SK-N-SH treated with all-trans-retinoic acid at 6 μM for 48 hours (cell line): ENCODE data around the gene EMC9.

Experiments
- ATAC-seq: fragments of 200-7000 bp; cut with Tn5 transposase; 3 replicates; pipeline ENCODE4 v1.9.1; 2020; ENCODE audit warnings: mild to moderate bottlenecking, moderate library complexity
- ARNTL ChIP-seq: fragments of 450-650 bp; formaldehyde crosslinking; IDR thresholded peaks from 2 replicates; pipeline ENCODE4 v1.5.0; 2020; ENCODE audit warnings: low read depth, mild to moderate bottlenecking, moderate library complexity, borderline replicate concordance
- BACH2 ChIP-seq: fragments of 250-450 bp; sonication (Bioruptor Pico); IDR thresholded peaks from 2 replicates; pipeline ENCODE4 v1.9.0; 2021; ENCODE audit warnings: mild to moderate bottlenecking, borderline replicate concordance
- CREB5 ChIP-seq: fragments of 250-450 bp; sonication (Bioruptor Pico); IDR thresholded peaks from 2 replicates; pipeline ENCODE4 v1.5.1; 2020; ENCODE audit warnings: low read depth, mild to moderate bottlenecking, moderate library complexity
- CSDC2 ChIP-seq: fragments of 250-450 bp; sonication (Bioruptor Pico); IDR thresholded peaks from 2 replicates; pipeline ENCODE4 v1.5.0; 2020; ENCODE audit warnings: mild to moderate bottlenecking, moderate library complexity
- CSRNP3 ChIP-seq: fragments of 250-450 bp; sonication (Bioruptor Pico); IDR thresholded peaks from 2 replicates; pipeline ENCODE4 v1.5.1; 2021; ENCODE audit warnings: mild to moderate bottlenecking, moderate library complexity
- ESRRG ChIP-seq: fragments of 250-450 bp; sonication (Bioruptor Pico); IDR thresholded peaks from 2 replicates; pipeline ENCODE4 v1.6.1; 2021; ENCODE audit warnings: mild to moderate bottlenecking
- ISL1 ChIP-seq: fragments of 250-450 bp; sonication (Bioruptor Pico); IDR thresholded peaks from 2 replicates; pipeline ENCODE4 v2.1.2; 2022; ENCODE audit warnings: mild to moderate bottlenecking, moderate library complexity
- OSR1 ChIP-seq: fragments of 250-450 bp; sonication (Bioruptor Pico); IDR thresholded peaks from 2 replicates; pipeline ENCODE4 v1.8.0; 2022; ENCODE audit warnings: moderate library complexity, mild to moderate bottlenecking, inconsistent platforms
- PATZ1 ChIP-seq: fragments of 250-450 bp; sonication (Bioruptor Pico); IDR thresholded peaks from 2 replicates; pipeline ENCODE4 v1.8.0; 2020; ENCODE audit warnings: mild to moderate bottlenecking, moderate library complexity, borderline replicate concordance
- RARB ChIP-seq: fragments of 250-450 bp; sonication (Bioruptor Pico); IDR thresholded peaks from 2 replicates; pipeline ENCODE4 v1.8.0; 2021; ENCODE audit warnings: mild to moderate bottlenecking, moderate library complexity
- TCF4 ChIP-seq: fragments of 250-450 bp; sonication (Bioruptor Pico); IDR thresholded peaks from 2 replicates; pipeline ENCODE4 v1.8.0; 2021; ENCODE audit warnings: mild to moderate bottlenecking, moderate library complexity, borderline replicate concordance
- TOX ChIP-seq: fragments of 250-450 bp; sonication (Bioruptor Pico); IDR thresholded peaks from 2 replicates; pipeline ENCODE4 v1.8.0; 2021; ENCODE audit warnings: mild to moderate bottlenecking, moderate library complexity, borderline replicate concordance
- TSHZ2 ChIP-seq: fragments of 250-450 bp; sonication (Bioruptor Pico); IDR thresholded peaks from 2 replicates; pipeline ENCODE4 v1.5.0; 2020; ENCODE audit warnings: mild to moderate bottlenecking, moderate library complexity
- ZC3H10 ChIP-seq: fragments of 250-450 bp; sonication (Bioruptor Pico); IDR thresholded peaks from 2 replicates; pipeline ENCODE4 v1.5.1; 2021; ENCODE audit warnings: mild to moderate bottlenecking, moderate library complexity
- ZFP3 ChIP-seq: fragments of 250-450 bp; sonication (Bioruptor Pico); IDR thresholded peaks from 2 replicates; pipeline ENCODE4 v1.5.0; 2020; ENCODE audit warnings: mild to moderate bottlenecking, moderate library complexity
- ZFP30 ChIP-seq: fragments of 450-650 bp; formaldehyde crosslinking; IDR thresholded peaks from 2 replicates; pipeline ENCODE4 v1.5.0; 2022; ENCODE audit warnings: mild to moderate bottlenecking, moderate library complexity
- ZNF70 ChIP-seq: fragments of 450-650 bp; formaldehyde crosslinking; IDR thresholded peaks from 2 replicates; pipeline ENCODE4 v1.5.0; 2020; ENCODE audit warnings: mild to moderate bottlenecking, moderate library complexity
- ZNF8 ChIP-seq: fragments of 450-650 bp; formaldehyde crosslinking; IDR thresholded peaks from 2 replicates; pipeline ENCODE4 v1.5.0; 2020; ENCODE audit warnings: mild to moderate bottlenecking, moderate library complexity

The EMC9 gene

GRCh38 chr14:24141097-24141880, at the start of gene EMC9:
TSS of gene EMC9 (minus strand) at chr14:24141591. CDS start at chr14:24141304, 287 bp downstream.
- TF ChIP-seq TOX (CRISPR knock-in tag) (no peak), PATZ1 (CRISPR knock-in tag) (no peak), TCF4 (no peak), CSRNP3 (CRISPR knock-in tag) (0 out of 2 replicates have a peak, but pooled peaks have one; percentile 31)
- peak; percentile 93 for ATAC-seq

GRCh38 chr14:24190416-24190815, 49.0 kb upstream of the EMC9 start:
- no peak for TF ChIP-seq CSRNP3 (CRISPR knock-in tag)
- TF ChIP-seq ESRRG (CRISPR knock-in tag), result no peak
- TF ChIP-seq ZFP3 (CRISPR knock-in tag), result no peak
- no peak for TF ChIP-seq TOX (CRISPR knock-in tag)
- TF ChIP-seq ZNF70, result no peak
- TF ChIP-seq BACH2 (CRISPR knock-in tag), result no peak
- TF ChIP-seq PATZ1 (CRISPR knock-in tag), result no peak
- ATAC-seq, result no peak

- no peak for ATAC-seq
- TF ChIP-seq CREB5 (CRISPR knock-in tag) (no peak), ARNTL (no peak), OSR1 (CRISPR knock-in tag) (no peak)
These were observed 48.1 kb upstream of the EMC9 start for GRCh38 chr14:24189460-24189859.

- ATAC-seq, result no peak
- TF ChIP-seq ARNTL (no peak), CSRNP3 (CRISPR knock-in tag) (no peak), ESRRG (CRISPR knock-in tag) (no peak), ISL1 (CRISPR knock-in tag) (no peak), TSHZ2 (CRISPR knock-in tag) (no peak), OSR1 (CRISPR knock-in tag) (no peak), ZFP30 (CRISPR knock-in tag) (no peak), CREB5 (CRISPR knock-in tag) (no peak), CSDC2 (CRISPR knock-in tag) (no peak), TOX (CRISPR knock-in tag) (no peak), TCF4 (no peak), ZC3H10 (CRISPR knock-in tag) (no peak), ZNF8 (CRISPR knock-in tag) (no peak), RARB (CRISPR knock-in tag) (no peak), BACH2 (CRISPR knock-in tag) (no peak)
These were observed 47.6 kb upstream of the EMC9 start for GRCh38 chr14:24189059-24189375.
